CD4-positive, alpha-beta T cell (primary cell): ENCODE data around the gene NTSR2. TPM values are rescaled to one million over a fixed set of nuclear protein-coding genes. Genes with fewer than 3 reads are reported as not detected.

Experiments used
- ATAC-seq: fragments of 200-7000 bp; cut with Tn5 transposase; one replicate; pipeline ENCODE4 v1.10.0; 2022; ENCODE audit warnings: mild to moderate bottlenecking; ENCODE audit not compliant: poor library complexity
- CTCF ChIA-PET: fragments of 350-600 bp; sonication (Branson Sonifier 250); formaldehyde crosslinking; loops from one replicate; lab custom pipeline; 2021; ENCODE audit warnings: antibody characterized with exemption, inconsistent platforms; lab: Charles Lee
- POLR2A ChIA-PET: fragments of 350-600 bp; sonication (Branson Sonifier 250); formaldehyde crosslinking; loops from one replicate; lab custom pipeline; 2021; ENCODE audit warnings: antibody characterized with exemption, inconsistent platforms; lab: Charles Lee
- DNase-seq, 14 experiments: peaks; one replicate each; pipeline ENCODE4 v3.0.0-alpha.2; 2013 to 2020; ENCODE audit warnings: mixed read lengths in 2 of 14
- H3K27ac ChIP-seq, 2 donors: one replicate each; pipeline versions ENCODE4 v1.5.1 to v1.7.0; 2013; ENCODE audit warnings: low read length in 2 of 2, low read depth in 1 of 2, mild to moderate bottlenecking in 1 of 2
- H3K27me3 ChIP-seq, 2 experiments: 1 replicate in 1 of 2; 2 replicates in 1 of 2; pipeline versions ENCODE4 v1.6.1 to v1.7.0; 2013; ENCODE audit warnings: low read length in 2 of 2, control low read depth in 1 of 2, mild to moderate bottlenecking in 1 of 2, moderate library complexity in 1 of 2; ENCODE audit not compliant: insufficient read depth in 2 of 2, control insufficient read depth in 1 of 2
- H3K36me3 ChIP-seq: one replicate; pipeline ENCODE4 v1.6.1; 2013; ENCODE audit warnings: low read length, control low read depth; ENCODE audit not compliant: insufficient read depth
- H3K4me1 ChIP-seq: one replicate; pipeline ENCODE4 v1.6.1; 2013; ENCODE audit warnings: low read length, control low read depth; ENCODE audit not compliant: insufficient read depth
- H3K4me3 ChIP-seq: one replicate; pipeline ENCODE4 v1.5.1; 2013; ENCODE audit warnings: mild to moderate bottlenecking, low read length, moderate library complexity
- H3K9me3 ChIP-seq, 2 experiments: 1 replicate in 1 of 2; 2 replicates in 1 of 2; pipeline versions ENCODE4 v1.6.1 to v1.7.0; 2013; ENCODE audit warnings: low read length in 2 of 2, mild to moderate bottlenecking in 2 of 2, control low read depth in 1 of 2, moderate library complexity in 1 of 2; ENCODE audit not compliant: control insufficient read depth in 1 of 2, insufficient read depth in 1 of 2
- H3K27ac Mint-ChIP-seq: one replicate; pipeline ENCODE4 v1.8.0; 2020; ENCODE audit warnings: mixed read lengths
- H3K27me3 Mint-ChIP-seq: one replicate; pipeline ENCODE4 v1.8.0; 2021; ENCODE audit warnings: mixed read lengths
- H3K36me3 Mint-ChIP-seq: one replicate; pipeline ENCODE4 v1.8.0; 2021; ENCODE audit warnings: low read depth, mixed read lengths
- H3K4me1 Mint-ChIP-seq: one replicate; pipeline ENCODE4 v1.8.0; 2021; ENCODE audit warnings: low read depth, mixed read lengths
- H3K4me3 Mint-ChIP-seq: one replicate; pipeline ENCODE4 v1.8.0; 2020; ENCODE audit warnings: mild to moderate bottlenecking, mixed read lengths
- H3K9me3 Mint-ChIP-seq: one replicate; pipeline ENCODE4 v1.8.0; 2020; ENCODE audit warnings: mixed read lengths
- intact Hi-C, 2 experiments: fragments of 100-400 bp; cut with DNase I in 1 of 2; cut with micrococcal nuclease in 1 of 2; formaldehyde crosslinking; loops; one replicate each; pipeline versions ENCODE4 v1.15.1 to v1.9.0; 2023 to 2025; cut with DNase I, micrococcal nuclease
- total RNA-seq, 174 experiments: library from RNA in 2 of 174; stranded (reverse) in 2 of 174; gene quantifications; one replicate each; pipeline ENCODE4 v1.2.3 and lab custom pipeline; 2021 to 2026
- TF ChIP-seq, protein P1 (sequence below): fragments of 200-600 bp; IDR thresholded peaks from one replicate; pipeline ENCODE4 v1.8.0; 2022; ENCODE audit warnings: antibody characterized with exemption, mild to moderate bottlenecking

NTSR2 gene
- total RNA-seq, 2 experiments from 2014 or later: not detected

DNA sequence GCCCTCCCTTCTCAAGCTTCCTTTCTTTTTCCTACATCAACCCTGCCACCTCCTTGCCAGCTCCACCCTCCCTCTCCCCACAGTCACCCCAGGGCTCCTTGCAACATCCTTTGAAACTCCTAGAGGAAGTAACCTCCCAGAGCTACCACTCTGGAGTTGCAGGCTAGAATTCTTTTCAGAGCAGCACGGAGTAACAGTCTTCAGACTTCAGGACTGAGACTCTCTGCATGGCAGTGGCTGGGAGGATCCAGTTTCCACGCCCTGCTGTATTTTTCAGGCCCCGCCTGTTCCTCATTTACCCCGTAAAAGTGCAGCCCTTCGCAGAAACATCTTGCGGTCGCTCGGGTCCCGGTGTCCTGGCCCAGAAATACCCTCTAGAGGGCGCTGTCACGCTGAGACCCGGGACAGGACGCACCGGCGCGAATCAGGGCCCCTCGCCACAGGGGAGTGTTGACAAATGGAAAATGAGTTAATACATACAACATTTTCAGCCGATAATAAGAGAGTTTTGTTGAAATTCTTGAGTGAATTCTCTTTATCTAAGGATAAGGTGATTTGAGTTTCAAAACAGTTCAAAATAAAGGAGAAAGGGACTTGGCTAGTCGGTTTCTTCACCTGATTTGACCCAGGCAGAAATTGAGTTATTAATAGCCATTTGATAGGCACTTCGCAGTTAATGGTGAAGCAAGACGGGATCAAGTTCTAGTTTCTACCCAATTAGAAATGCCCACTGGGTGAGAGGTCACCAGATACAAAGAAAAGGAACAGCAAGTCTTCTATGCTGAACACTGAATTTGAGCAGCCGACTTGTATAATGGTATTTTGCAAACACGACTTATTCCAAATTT lies 18.5 kb upstream of the NTSR2 start:
- peaks cover 18% of the 10 kb centered on the region for H3K27me3 Mint-ChIP-seq
- H3K27ac Mint-ChIP-seq: no peak overlapping the region
- peaks cover 8% of the 10 kb centered on the region for H3K4me1 Mint-ChIP-seq
- no peak overlapping the region for H3K4me3 Mint-ChIP-seq
- POLR2A ChIA-PET: interaction anchor here (0.8 kb wide), 1 partner anchor 91 kb away, joined by 3 read pairs; no protein-coding TSS in a partner anchor
- intact Hi-C loops: loop anchor here (1.0 kb wide), 1 partner anchor 91 kb away; no protein-coding TSS in a partner anchor
- no peaks in the 10 kb centered on the region for H3K36me3 ChIP-seq
- CTCF ChIA-PET: interaction anchor here (0.7 to 1.7 kb wide), 4 partner anchors 90 to 94 kb away, joined by 3 to 6 read pairs (median 5); no protein-coding TSS in a partner anchor
- H3K4me1 ChIP-seq: peaks cover 10% of the 10 kb centered on the region
- DNase-seq (peak; percentile 68 to 89 (median 76)), ATAC-seq (peak; percentile 91)
- no peaks in the 10 kb centered on the region for H3K9me3 Mint-ChIP-seq
- H3K36me3 Mint-ChIP-seq: no peaks in the 10 kb centered on the region
- H3K4me3 ChIP-seq: peak overlapping the region; percentile 1
- no peaks in the 10 kb centered on the region for H3K27me3 ChIP-seq
- TF ChIP-seq, protein P1, sequence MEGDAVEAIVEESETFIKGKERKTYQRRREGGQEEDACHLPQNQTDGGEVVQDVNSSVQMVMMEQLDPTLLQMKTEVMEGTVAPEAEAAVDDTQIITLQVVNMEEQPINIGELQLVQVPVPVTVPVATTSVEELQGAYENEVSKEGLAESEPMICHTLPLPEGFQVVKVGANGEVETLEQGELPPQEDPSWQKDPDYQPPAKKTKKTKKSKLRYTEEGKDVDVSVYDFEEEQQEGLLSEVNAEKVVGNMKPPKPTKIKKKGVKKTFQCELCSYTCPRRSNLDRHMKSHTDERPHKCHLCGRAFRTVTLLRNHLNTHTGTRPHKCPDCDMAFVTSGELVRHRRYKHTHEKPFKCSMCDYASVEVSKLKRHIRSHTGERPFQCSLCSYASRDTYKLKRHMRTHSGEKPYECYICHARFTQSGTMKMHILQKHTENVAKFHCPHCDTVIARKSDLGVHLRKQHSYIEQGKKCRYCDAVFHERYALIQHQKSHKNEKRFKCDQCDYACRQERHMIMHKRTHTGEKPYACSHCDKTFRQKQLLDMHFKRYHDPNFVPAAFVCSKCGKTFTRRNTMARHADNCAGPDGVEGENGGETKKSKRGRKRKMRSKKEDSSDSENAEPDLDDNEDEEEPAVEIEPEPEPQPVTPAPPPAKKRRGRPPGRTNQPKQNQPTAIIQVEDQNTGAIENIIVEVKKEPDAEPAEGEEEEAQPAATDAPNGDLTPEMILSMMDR: peak; percentile 85
- H3K9me3 ChIP-seq: no peaks in the 10 kb centered on the region
- H3K27ac ChIP-seq: no peak overlapping the region

GRCh38 chr2:11687736-11688135 lies 17.7 kb upstream of the NTSR2 start:
- H3K9me3 ChIP-seq: no peaks in the 10 kb centered on the region
- intact Hi-C loops: loop anchor here (1.0 kb wide), 1 partner anchor 92 kb away; no protein-coding TSS in a partner anchor
- H3K36me3 ChIP-seq: no peaks in the 10 kb centered on the region
- TF ChIP-seq, protein P1: no peak
- no peak overlapping the region for H3K27ac ChIP-seq
- ChIA-PET CTCF (interaction anchor here (0.7 to 1.7 kb wide), 4 partner anchors 90 to 95 kb away, joined by 3 to 6 read pairs (median 5); no protein-coding TSS in a partner anchor), POLR2A (interaction anchor here (0.8 kb wide), 1 partner anchor 91 kb away, joined by 3 read pairs; no protein-coding TSS in a partner anchor)
- Mint-ChIP-seq H3K36me3 (no peaks in the 10 kb centered on the region), H3K27me3 (peaks cover 22% of the 10 kb centered on the region), H3K9me3 (no peaks in the 10 kb centered on the region), H3K27ac (no peak overlapping the region), H3K4me1 (peaks cover 8% of the 10 kb centered on the region), H3K4me3 (no peak overlapping the region)
- no peaks in the 10 kb centered on the region for H3K27me3 ChIP-seq
- ATAC-seq (no peak), DNase-seq (no peak)
- H3K4me1 ChIP-seq: peaks cover 10% of the 10 kb centered on the region
- no peak overlapping the region for H3K4me3 ChIP-seq

GRCh38 chr2:11685906-11686470 lies 16.0 kb upstream of the NTSR2 start:
- intact Hi-C loops: no loop called here

More at GRCh38 chr2:11685906-11686470, 16.0 kb upstream of the NTSR2 start:
- peaks cover 16% of the 10 kb centered on the region for H3K4me1 Mint-ChIP-seq
- no peaks in the 10 kb centered on the region for H3K9me3 Mint-ChIP-seq
- no peak overlapping the region for H3K4me3 Mint-ChIP-seq
- no peaks in the 10 kb centered on the region for H3K36me3 ChIP-seq
- peaks cover 10% of the 10 kb centered on the region for H3K4me1 ChIP-seq
- no peak for ATAC-seq
- no peaks in the 10 kb centered on the region for H3K36me3 Mint-ChIP-seq
- no peaks in the 10 kb centered on the region for H3K9me3 ChIP-seq
- TF ChIP-seq, protein P1: no peak
- no peak for DNase-seq
- H3K27me3 Mint-ChIP-seq: peaks cover 31% of the 10 kb centered on the region
- POLR2A ChIA-PET: no interaction called here
- no peak overlapping the region for H3K27ac Mint-ChIP-seq
- H3K4me3 ChIP-seq: no peak overlapping the region
- H3K27me3 ChIP-seq: no peaks in the 10 kb centered on the region
- CTCF ChIA-PET: no interaction called here
- no peak overlapping the region for H3K27ac ChIP-seq
